ENCODE measurements around the gene PPM1H.
"Not testable (repeated sequence)": the region's sequence is repeated elsewhere in the genome, so short reads cannot be mapped to it uniquely, and the experiment has no call there.

The PPM1H gene

DNA sequence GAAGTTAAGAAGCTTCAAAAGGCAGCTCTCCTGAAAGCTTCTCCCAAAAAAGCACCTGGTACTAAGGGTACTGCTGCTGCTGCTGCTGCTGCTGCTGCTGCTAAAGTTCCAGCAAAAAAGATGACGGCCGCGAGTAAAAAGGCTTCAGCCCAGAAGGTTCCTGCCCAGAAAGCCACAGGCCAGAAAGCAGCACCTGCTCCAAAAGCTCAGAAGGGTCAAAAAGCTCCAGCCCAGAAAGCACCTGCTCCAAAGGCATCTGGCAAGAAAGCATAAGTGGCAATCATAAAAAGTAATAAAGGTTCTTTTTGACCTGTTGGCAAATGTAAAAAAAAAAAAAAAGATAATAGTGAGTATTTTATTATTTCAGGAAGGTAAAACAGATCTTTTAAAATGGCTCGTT lies 30.8 kb upstream of the PPM1H start:
- not testable (repeated sequence) for H3K9me3 ChIP-seq (ENCODE audit: insufficient read depth, low read depth, low read length); H3K36me3 ChIP-seq (ENCODE audit: insufficient read depth, low read depth, low read length); H3K4me1 ChIP-seq (ENCODE audit: insufficient read depth, low read length); H3K9ac ChIP-seq (ENCODE audit: low read depth, low read length); H3K27me3 ChIP-seq (ENCODE audit: insufficient read depth, low read length); H3K27ac ChIP-seq (ENCODE audit: low read length); H3K4me3 ChIP-seq (ENCODE audit: low read length)

DNA sequence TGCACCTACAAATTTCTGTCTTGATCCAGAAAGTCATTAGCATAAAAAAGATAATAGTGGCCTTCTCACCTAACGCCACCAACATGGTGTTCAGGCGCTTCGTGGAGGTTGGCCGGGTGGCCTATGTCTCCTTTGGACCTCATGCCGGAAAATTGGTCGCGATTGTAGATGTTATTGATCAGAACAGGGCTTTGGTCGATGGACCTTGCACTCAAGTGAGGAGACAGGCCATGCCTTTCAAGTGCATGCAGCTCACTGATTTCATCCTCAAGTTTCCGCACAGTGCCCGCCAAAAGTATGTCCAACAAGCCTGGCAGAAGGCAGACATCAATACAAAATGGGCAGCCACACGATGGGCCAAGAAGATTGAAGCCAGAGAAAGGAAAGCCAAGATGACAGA lies 30.3 kb upstream of the PPM1H start:
- not testable (repeated sequence) for H3K9ac ChIP-seq (ENCODE audit: low read depth, low read length); H3K4me1 ChIP-seq (ENCODE audit: insufficient read depth, low read length); H3K27me3 ChIP-seq (ENCODE audit: insufficient read depth, low read length); H3K36me3 ChIP-seq (ENCODE audit: insufficient read depth, low read depth, low read length); H3K4me3 ChIP-seq (ENCODE audit: low read length); H3K27ac ChIP-seq (ENCODE audit: low read length); H3K9me3 ChIP-seq (ENCODE audit: insufficient read depth, low read depth, low read length)

DNA sequence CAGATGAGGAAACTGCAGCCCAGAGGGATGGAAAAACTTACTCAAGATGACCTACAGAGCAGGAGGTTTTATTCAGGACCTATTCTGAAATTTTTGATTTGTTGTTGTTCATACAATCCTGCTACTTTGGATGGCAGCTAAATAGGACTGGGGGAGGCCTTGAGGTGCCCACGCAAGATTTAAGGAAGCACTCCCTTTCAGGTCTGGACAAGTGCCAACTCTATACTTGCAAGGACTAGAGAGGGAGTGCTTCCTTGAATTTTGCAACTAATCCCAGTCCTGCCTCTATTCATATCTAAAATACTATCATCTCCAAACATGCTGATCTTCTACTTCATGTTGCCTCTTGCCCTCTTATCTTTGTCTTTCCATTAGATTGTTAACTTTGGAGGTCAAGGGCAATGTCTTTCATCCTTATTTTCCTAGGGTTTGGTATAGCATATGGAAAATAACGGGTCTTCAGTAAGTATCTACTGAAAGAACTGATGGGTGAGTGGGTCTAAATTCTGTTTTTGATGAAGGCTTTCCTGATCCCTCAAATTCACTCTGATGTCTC lies 28.6 kb upstream of the PPM1H start:
- no peak overlapping the region for H3K9ac ChIP-seq (ENCODE audit: low read depth, low read length)
- peaks cover 2% of the 10 kb centered on the region; the same call in 1 of the 2 replicates for H3K4me1 ChIP-seq (ENCODE audit: insufficient read depth, low read length)
- no peaks in the 10 kb centered on the region for H3K9me3 ChIP-seq (ENCODE audit: insufficient read depth, low read depth, low read length)
- H3K36me3 ChIP-seq (ENCODE audit: insufficient read depth, low read depth, low read length), result no peaks in the 10 kb centered on the region
- no peak overlapping the region for H3K4me3 ChIP-seq (ENCODE audit: low read length)
- H3K27ac ChIP-seq (ENCODE audit: low read length), result no peak overlapping the region
- no peaks in the 10 kb centered on the region for H3K27me3 ChIP-seq (ENCODE audit: insufficient read depth, low read length)

DNA sequence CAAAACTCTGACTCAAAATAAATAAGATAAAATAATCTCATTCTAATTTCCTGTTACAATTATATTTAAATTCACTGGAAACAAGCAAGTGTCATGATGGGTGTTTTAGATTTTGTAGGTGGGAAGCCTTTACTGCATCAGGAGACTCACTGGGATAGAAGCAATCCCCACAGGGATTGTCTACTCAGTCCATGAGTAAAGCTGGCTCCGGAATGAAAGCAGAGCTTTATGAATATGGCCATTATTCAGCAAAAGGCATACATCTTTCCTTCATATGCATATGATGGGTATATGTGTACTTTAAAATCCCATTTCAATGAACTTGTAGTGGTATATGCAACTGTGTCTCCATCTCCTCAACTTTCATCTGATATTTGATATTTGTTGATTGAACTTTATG lies 25.4 kb upstream of the PPM1H start:
- Histone ChIP-seq H3K9ac (ENCODE audit: low read depth, low read length) (no peak overlapping the region), H3K27ac (ENCODE audit: low read length) (no peak overlapping the region), H3K9me3 (ENCODE audit: insufficient read depth, low read depth, low read length) (no peaks in the 10 kb centered on the region), H3K4me1 (ENCODE audit: insufficient read depth, low read length) (peaks cover 21% of the 10 kb centered on the region; the same call in 1 of the 2 replicates), H3K27me3 (ENCODE audit: insufficient read depth, low read length) (no peaks in the 10 kb centered on the region), H3K36me3 (ENCODE audit: insufficient read depth, low read depth, low read length) (no peaks in the 10 kb centered on the region), H3K4me3 (ENCODE audit: low read length) (no peak overlapping the region)

DNA sequence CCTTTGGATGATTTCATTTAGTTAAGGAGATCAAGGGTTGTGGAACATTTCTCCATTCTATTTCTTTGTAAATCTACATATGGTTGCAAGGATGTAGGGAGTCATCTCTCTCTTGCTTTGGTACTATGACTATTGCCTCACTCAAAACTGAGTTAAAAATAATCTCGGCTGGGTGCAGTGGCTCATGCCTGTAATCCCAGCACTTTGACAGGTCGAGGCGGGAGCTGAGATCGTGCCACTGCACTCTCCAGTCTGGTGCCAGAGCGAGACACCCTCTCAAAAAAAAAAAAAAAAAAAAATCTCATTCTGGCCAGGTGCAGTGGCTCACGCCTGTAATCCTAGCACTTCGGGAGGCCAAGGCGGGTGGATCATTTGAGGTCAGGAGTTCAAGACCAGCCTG lies 24.8 kb upstream of the PPM1H start:
- Histone ChIP-seq H3K27ac (ENCODE audit: low read length) (no peak overlapping the region), H3K9ac (ENCODE audit: low read depth, low read length) (no peak overlapping the region), H3K4me3 (ENCODE audit: low read length) (no peak overlapping the region), H3K9me3 (ENCODE audit: insufficient read depth, low read depth, low read length) (no peaks in the 10 kb centered on the region), H3K27me3 (ENCODE audit: insufficient read depth, low read length) (no peaks in the 10 kb centered on the region), H3K36me3 (ENCODE audit: insufficient read depth, low read depth, low read length) (no peaks in the 10 kb centered on the region), H3K4me1 (ENCODE audit: insufficient read depth, low read length) (peaks cover 21% of the 10 kb centered on the region; the same call in 1 of the 2 replicates)

DNA sequence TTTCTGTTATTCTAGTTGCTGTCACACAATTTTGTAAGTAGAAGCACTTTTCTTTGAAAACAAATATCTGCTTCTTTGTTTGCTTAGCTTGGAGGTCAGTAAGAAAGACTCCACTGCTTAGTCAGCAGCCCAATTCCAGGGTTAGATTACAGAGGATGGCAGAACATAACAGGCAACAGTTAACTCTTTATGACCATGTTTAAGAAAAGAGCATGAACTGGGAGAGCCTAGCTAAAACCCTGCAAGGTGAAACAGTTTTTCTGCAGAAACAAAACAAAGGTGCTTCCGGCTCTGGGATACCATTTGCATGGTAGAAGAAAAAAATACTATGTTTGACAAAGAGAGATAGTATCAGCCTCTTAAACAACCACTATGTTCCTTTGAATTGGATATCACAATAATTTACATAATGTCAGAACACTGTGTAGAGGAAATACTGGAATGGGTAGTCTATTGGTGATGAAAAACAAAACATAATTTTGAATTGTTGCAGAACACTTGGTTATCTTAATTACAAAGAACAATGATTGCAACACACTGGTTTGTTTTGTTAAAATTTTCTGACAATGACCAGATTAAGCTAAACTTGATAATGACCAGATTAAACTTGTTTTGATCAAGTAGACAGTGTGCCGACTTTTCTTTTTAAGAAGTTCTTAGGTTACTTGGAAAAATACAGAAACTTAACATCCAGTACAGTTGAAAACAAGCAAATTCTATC lies 22.4 kb upstream of the PPM1H start:
- Histone ChIP-seq H3K27me3 (ENCODE audit: insufficient read depth, low read length) (no peaks in the 10 kb centered on the region), H3K36me3 (ENCODE audit: insufficient read depth, low read depth, low read length) (no peaks in the 10 kb centered on the region), H3K9me3 (ENCODE audit: insufficient read depth, low read depth, low read length) (no peaks in the 10 kb centered on the region), H3K9ac (ENCODE audit: low read depth, low read length) (peak overlapping the region; percentile 78; the same call in 1 of the 2 replicates), H3K4me1 (ENCODE audit: insufficient read depth, low read length) (peaks cover 21% of the 10 kb centered on the region; the same call in 1 of the 2 replicates), H3K4me3 (ENCODE audit: low read length) (peak overlapping the region; percentile 50), H3K27ac (ENCODE audit: low read length) (peak overlapping the region; percentile 71)

DNA sequence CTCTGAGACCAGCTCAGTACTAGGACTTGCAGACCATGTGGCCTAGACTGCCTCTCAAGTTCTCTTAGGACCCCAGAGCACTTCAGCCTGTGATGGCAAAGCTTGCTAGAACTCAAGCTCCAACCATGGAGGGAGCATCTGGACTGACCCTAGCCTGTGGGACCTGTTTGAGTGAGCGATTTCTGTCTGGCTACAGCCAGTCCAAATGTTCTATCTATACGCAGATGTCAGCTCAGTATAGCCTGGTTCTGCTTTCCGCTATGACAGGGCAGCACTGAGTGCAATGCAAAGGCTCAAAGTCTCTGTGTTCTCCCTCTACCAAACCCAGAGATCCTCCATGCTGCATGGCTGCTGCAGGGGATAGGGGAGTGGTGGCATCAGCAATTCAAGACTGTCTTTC lies 20.7 kb upstream of the PPM1H start:
- H3K9ac ChIP-seq (ENCODE audit: low read depth, low read length), result no peak overlapping the region
- H3K9me3 ChIP-seq (ENCODE audit: insufficient read depth, low read depth, low read length), result no peaks in the 10 kb centered on the region
- no peaks in the 10 kb centered on the region for H3K36me3 ChIP-seq (ENCODE audit: insufficient read depth, low read depth, low read length)
- no peak overlapping the region for H3K4me3 ChIP-seq (ENCODE audit: low read length)
- H3K27ac ChIP-seq (ENCODE audit: low read length), result no peak overlapping the region
- peaks cover 21% of the 10 kb centered on the region; the same call in 1 of the 2 replicates for H3K4me1 ChIP-seq (ENCODE audit: insufficient read depth, low read length)
- H3K27me3 ChIP-seq (ENCODE audit: insufficient read depth, low read length), result no peaks in the 10 kb centered on the region

DNA sequence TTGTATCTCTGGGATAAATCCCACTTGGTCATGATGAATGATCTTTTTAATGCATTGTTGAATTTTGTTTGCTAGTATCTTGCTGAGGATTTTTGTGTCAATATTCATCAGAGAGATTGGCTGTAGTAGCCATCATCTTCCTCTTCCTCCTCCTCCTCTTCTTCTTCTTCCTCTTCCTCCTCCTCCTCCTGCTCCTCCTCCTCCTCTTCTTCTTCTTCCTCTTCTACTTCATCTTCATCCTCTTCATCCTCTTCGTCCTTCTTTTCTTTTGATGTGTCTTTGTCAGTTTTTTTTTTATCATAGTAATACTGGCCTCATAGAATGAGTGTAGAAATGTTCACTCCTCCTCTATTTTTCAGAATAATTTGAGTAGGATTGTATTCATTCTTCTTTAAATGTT lies 15.4 kb upstream of the PPM1H start:
- Histone ChIP-seq H3K27ac (ENCODE audit: low read length) (no peak overlapping the region), H3K4me3 (ENCODE audit: low read length) (no peak overlapping the region), H3K9me3 (ENCODE audit: insufficient read depth, low read depth, low read length) (no peaks in the 10 kb centered on the region), H3K4me1 (ENCODE audit: insufficient read depth, low read length) (no peaks in the 10 kb centered on the region), H3K9ac (ENCODE audit: low read depth, low read length) (no peak overlapping the region), H3K36me3 (ENCODE audit: insufficient read depth, low read depth, low read length) (no peaks in the 10 kb centered on the region), H3K27me3 (ENCODE audit: insufficient read depth, low read length) (no peaks in the 10 kb centered on the region)

DNA sequence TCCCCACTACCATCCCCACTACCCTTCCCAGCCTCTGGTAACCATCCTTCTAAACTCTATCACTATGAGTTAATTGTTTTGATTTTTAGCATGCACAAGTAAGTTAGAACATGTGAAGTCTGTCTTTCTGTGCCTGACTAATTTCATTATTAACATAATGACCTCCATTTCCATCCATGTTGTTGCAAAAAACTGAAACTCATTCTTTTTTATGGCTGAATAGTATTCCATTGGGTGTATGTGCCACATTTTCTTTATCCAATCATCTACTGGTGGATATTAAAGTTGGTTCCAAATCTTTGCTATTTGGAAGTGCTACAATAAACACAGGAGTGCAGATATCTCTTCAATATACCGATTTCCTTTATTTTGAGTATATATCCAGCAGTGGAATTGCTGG lies 13.2 kb upstream of the PPM1H start:
- H3K9me3 ChIP-seq (ENCODE audit: insufficient read depth, low read depth, low read length), result no peaks in the 10 kb centered on the region
- no peaks in the 10 kb centered on the region for H3K36me3 ChIP-seq (ENCODE audit: insufficient read depth, low read depth, low read length)
- H3K9ac ChIP-seq (ENCODE audit: low read depth, low read length), result no peak overlapping the region
- no peaks in the 10 kb centered on the region for H3K27me3 ChIP-seq (ENCODE audit: insufficient read depth, low read length)
- H3K4me3 ChIP-seq (ENCODE audit: low read length), result no peak overlapping the region
- H3K4me1 ChIP-seq (ENCODE audit: insufficient read depth, low read length), result no peaks in the 10 kb centered on the region
- H3K27ac ChIP-seq (ENCODE audit: low read length), result no peak overlapping the region

DNA sequence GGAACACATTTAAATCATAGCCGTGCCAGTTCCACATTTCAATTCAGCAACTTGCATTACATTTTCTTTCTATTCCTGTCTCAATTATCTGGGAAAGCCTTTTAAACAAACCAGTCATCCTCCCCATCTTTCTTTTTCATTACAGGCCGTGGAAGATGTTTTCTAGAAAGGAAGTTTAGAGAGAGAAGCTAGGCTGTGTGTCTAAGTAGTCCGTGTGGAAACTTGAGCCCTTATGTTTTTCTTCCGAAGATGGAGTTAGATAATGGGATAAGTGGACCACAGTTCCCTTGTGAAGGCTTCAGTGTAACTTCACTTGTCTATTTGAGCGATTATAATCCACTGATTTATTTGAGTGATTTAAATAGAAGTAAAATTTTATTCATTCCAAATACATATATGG lies 12.4 kb upstream of the PPM1H start:
- H3K4me3 ChIP-seq (ENCODE audit: low read length), result no peak overlapping the region
- H3K4me1 ChIP-seq (ENCODE audit: insufficient read depth, low read length), result no peaks in the 10 kb centered on the region
- H3K27me3 ChIP-seq (ENCODE audit: insufficient read depth, low read length), result no peaks in the 10 kb centered on the region
- H3K9ac ChIP-seq (ENCODE audit: low read depth, low read length), result no peak overlapping the region
- no peaks in the 10 kb centered on the region for H3K9me3 ChIP-seq (ENCODE audit: insufficient read depth, low read depth, low read length)
- no peak overlapping the region for H3K27ac ChIP-seq (ENCODE audit: low read length)
- no peaks in the 10 kb centered on the region for H3K36me3 ChIP-seq (ENCODE audit: insufficient read depth, low read depth, low read length)

DNA sequence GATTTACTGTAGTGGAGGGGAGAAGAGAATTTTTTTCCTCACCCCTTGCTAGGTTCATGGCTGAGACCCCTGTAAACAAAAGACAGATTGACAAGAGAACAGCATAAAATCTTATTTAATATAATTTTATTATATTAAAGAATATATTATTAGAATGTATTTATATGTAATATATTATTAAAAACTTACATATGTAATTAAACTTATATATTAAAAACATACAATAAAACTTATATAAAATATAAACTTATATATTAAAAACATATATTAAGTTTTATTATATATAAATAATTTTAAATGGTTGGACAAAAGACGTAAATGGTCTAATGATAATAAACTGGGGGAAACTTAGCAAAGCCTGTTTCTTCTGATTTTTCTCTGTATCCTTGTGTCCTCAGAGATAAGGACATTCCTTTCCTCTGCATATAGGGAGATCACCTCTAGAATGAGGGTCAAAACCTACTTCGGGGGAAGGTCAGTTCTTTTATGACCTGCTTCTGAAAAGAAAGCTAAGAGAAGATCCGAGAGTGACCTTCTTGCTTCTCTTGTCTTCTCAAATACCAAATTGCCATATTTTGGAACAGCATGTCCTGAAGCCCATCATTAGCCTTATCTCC lies 8.9 kb upstream of the PPM1H start:
- H3K36me3 ChIP-seq (ENCODE audit: insufficient read depth, low read depth, low read length), result no peaks in the 10 kb centered on the region
- H3K9me3 ChIP-seq (ENCODE audit: insufficient read depth, low read depth, low read length), result no peaks in the 10 kb centered on the region
- no peaks in the 10 kb centered on the region for H3K27me3 ChIP-seq (ENCODE audit: insufficient read depth, low read length)
- no peak overlapping the region for H3K9ac ChIP-seq (ENCODE audit: low read depth, low read length)
- no peak overlapping the region for H3K4me3 ChIP-seq (ENCODE audit: low read length)
- H3K27ac ChIP-seq (ENCODE audit: low read length), result no peak overlapping the region
- no peaks in the 10 kb centered on the region for H3K4me1 ChIP-seq (ENCODE audit: insufficient read depth, low read length)

DNA sequence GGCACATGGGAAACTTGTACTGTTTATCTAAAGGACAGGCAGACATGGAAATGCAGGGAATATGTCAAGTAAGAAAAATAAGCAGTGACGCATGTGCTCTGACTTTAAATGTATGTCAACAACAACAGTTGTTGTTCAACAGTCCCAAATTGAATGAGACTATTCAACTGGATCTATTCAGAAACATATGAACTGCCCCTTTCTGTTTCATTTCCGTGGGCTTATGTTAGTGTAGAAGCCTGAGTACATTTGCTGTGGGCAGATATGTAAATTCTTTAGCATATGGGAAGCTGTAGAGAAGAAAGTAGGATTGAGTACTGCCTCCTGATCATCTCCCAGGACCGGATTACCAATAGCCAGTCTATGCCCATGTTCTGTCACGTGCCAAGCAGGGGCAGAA lies 7.4 kb upstream of the PPM1H start:
- H3K4me1 ChIP-seq (ENCODE audit: insufficient read depth, low read length); H3K27ac ChIP-seq (ENCODE audit: low read length); H3K4me3 ChIP-seq (ENCODE audit: low read length); H3K27me3 ChIP-seq (ENCODE audit: insufficient read depth, low read length); H3K9ac ChIP-seq (ENCODE audit: low read depth, low read length); H3K9me3 ChIP-seq (ENCODE audit: insufficient read depth, low read depth, low read length); H3K36me3 ChIP-seq (ENCODE audit: insufficient read depth, low read depth, low read length): not testable (repeated sequence)
